Naive B cell (primary cell): Measurements from ENCODE around the gene LCE2A. TPM values are rescaled to one million over a fixed set of nuclear protein-coding genes. Genes with fewer than 3 reads are reported as not detected.

ENCODE experiments used
- ATAC-seq, 2 donors: fragments of 150-1000 bp; cut with Tn5 transposase; 2 replicates each; pipeline ENCODE4 v1.10.0; 2021; ENCODE audit warnings: low read depth in 2 of 2, mild to moderate bottlenecking in 2 of 2, moderate library complexity in 2 of 2
- DNase-seq: peaks from one replicate; pipeline ENCODE4 v3.0.0; 2022
- H3K27ac Mint-ChIP-seq, 6 donors: one replicate each; pipeline ENCODE4 v1.8.0; 2020 to 2022; ENCODE audit warnings: mild to moderate bottlenecking in 6 of 6, mixed read lengths in 6 of 6, moderate library complexity in 5 of 6, inconsistent platforms in 2 of 6
- H3K27me3 Mint-ChIP-seq, 3 donors: one replicate each; pipeline ENCODE4 v1.8.0; 2021 to 2022; ENCODE audit warnings: mixed read lengths in 3 of 3, mild to moderate bottlenecking in 1 of 3
- H3K36me3 Mint-ChIP-seq, 2 donors: one replicate each; pipeline ENCODE4 v1.8.0; 2020 to 2022; ENCODE audit warnings: mixed read lengths in 2 of 2, inconsistent platforms in 1 of 2, mild to moderate bottlenecking in 1 of 2
- H3K4me1 Mint-ChIP-seq, 3 donors: one replicate each; pipeline ENCODE4 v1.8.0; 2020 to 2022; ENCODE audit warnings: mixed read lengths in 3 of 3, inconsistent platforms in 1 of 3, mild to moderate bottlenecking in 1 of 3, moderate library complexity in 1 of 3
- H3K4me3 Mint-ChIP-seq, 8 donors: one replicate each; pipeline ENCODE4 v1.8.0; 2020 to 2022; ENCODE audit warnings: mild to moderate bottlenecking in 8 of 8, mixed read lengths in 8 of 8, moderate library complexity in 8 of 8, inconsistent platforms in 2 of 8
- H3K9me3 Mint-ChIP-seq, 7 donors: one replicate each; pipeline ENCODE4 v1.8.0; 2020 to 2022; ENCODE audit warnings: mixed read lengths in 7 of 7, mild to moderate bottlenecking in 5 of 7, inconsistent platforms in 2 of 7, moderate library complexity in 1 of 7
- polyA plus RNA-seq, 6 donors: library from polyadenylated mRNA; unstranded; fragments of 300-500 nt; fragmentation: Illumina TruSeq; gene quantifications; one replicate each; pipeline ENCODE4 v1.2.3, GENCODE V29; 2021; ENCODE audit warnings: low read depth in 6 of 6

The LCE2A gene
- polyA plus RNA-seq, 6 donors from 2014 or later = not detected

GRCh38 chr1:152747831-152748230, 49.7 kb downstream of the LCE2A start:
- H3K4me1 Mint-ChIP-seq = no peaks in the 10 kb centered on the region
- DNase-seq = no peak
- no peak overlapping the region for H3K27ac Mint-ChIP-seq
- peaks cover 0 to 9% (median 0%) of the 10 kb centered on the region in 7 donors for H3K9me3 Mint-ChIP-seq
- ATAC-seq = no peak
- H3K36me3 Mint-ChIP-seq = no peaks in the 10 kb centered on the region
- H3K27me3 Mint-ChIP-seq = peaks cover 31 to 59% (median 45%) of the 10 kb centered on the region in 3 donors
- no peak overlapping the region for H3K4me3 Mint-ChIP-seq

Other genes starting within 250 kb of the LCE2A start
- gene LCE5A, start 187.5 kb upstream of the LCE2A start, polyA plus RNA-seq = not detected
- not detected for gene CRCT1, start 183.9 kb upstream of the LCE2A start, polyA plus RNA-seq
- not detected for gene LCE3E, start 131.6 kb upstream of the LCE2A start, polyA plus RNA-seq
- gene LCE3D, start 117.8 kb upstream of the LCE2A start, polyA plus RNA-seq = not detected
- not detected for gene LCE3C, start 98.1 kb upstream of the LCE2A start, polyA plus RNA-seq
- not detected for gene LCE3B, start 84.5 kb upstream of the LCE2A start, polyA plus RNA-seq
- not detected for gene LCE3A, start 75.2 kb upstream of the LCE2A start, polyA plus RNA-seq
- gene LCE2D, start 35.0 kb upstream of the LCE2A start, polyA plus RNA-seq = not detected
- gene LCE2C, start 23.1 kb upstream of the LCE2A start, polyA plus RNA-seq = not detected
- not detected for gene LCE2B, start 12.2 kb upstream of the LCE2A start, polyA plus RNA-seq
- gene LCE4A, start 9.8 kb downstream of the LCE2A start, polyA plus RNA-seq = not detected
- not detected for gene KPRP, start 59.7 kb downstream of the LCE2A start, polyA plus RNA-seq
- not detected for gene LCE1F, start 76.8 kb downstream of the LCE2A start, polyA plus RNA-seq
- not detected for gene LCE1E, start 87.9 kb downstream of the LCE2A start, polyA plus RNA-seq
- gene LCE1D, start 98.4 kb downstream of the LCE2A start, polyA plus RNA-seq = not detected
- not detected for gene LCE1C, start 108.3 kb downstream of the LCE2A start, polyA plus RNA-seq
- gene LCE1B, start 113.6 kb downstream of the LCE2A start, polyA plus RNA-seq = not detected
- gene LCE1A, start 129.1 kb downstream of the LCE2A start, polyA plus RNA-seq = not detected
- gene LCE6A, start 144.5 kb downstream of the LCE2A start, polyA plus RNA-seq = not detected
- not detected for gene LCE7A, start 161.7 kb downstream of the LCE2A start, polyA plus RNA-seq
- gene SMCP, start 180.0 kb downstream of the LCE2A start, polyA plus RNA-seq = not detected
- not detected for gene IVL, start 210.2 kb downstream of the LCE2A start, polyA plus RNA-seq
- gene SPRR5, start 248.9 kb downstream of the LCE2A start, polyA plus RNA-seq = not detected